Activated CD8-positive, alpha-beta T cell treated with anti-CD3 and anti-CD28 coated beads for 36 hours (primary cell): ENCODE measurements around the gene EIF1AX. TPM values are rescaled to one million over a fixed set of nuclear protein-coding genes. Genes with fewer than 3 reads are reported as not detected.

ENCODE experiments used
- ATAC-seq: fragments of 200-7000 bp; cut with Tn5 transposase; one replicate; pipeline ENCODE4 v1.10.0; 2021; ENCODE audit warnings: mild to moderate bottlenecking, moderate library complexity
- CTCF ChIA-PET: fragments of 350-600 bp; sonication (Branson Sonifier 250); formaldehyde crosslinking; loops from one replicate; lab custom pipeline; 2021; ENCODE audit warnings: antibody characterized with exemption; lab: Charles Lee
- POLR2A ChIA-PET: fragments of 350-600 bp; sonication (Branson Sonifier 250); formaldehyde crosslinking; loops from one replicate; lab custom pipeline; 2021; ENCODE audit warnings: antibody characterized with exemption; lab: Charles Lee
- DNase-seq: peaks from one replicate; pipeline ENCODE4 v3.0.0-alpha.2; 2020
- H3K27ac Mint-ChIP-seq: one replicate; pipeline ENCODE4 v1.8.0; 2021; ENCODE audit warnings: mild to moderate bottlenecking, mixed read lengths
- H3K27me3 Mint-ChIP-seq: one replicate; pipeline ENCODE4 v1.8.0; 2021; ENCODE audit warnings: mixed read lengths
- H3K36me3 Mint-ChIP-seq: one replicate; pipeline ENCODE4 v1.8.0; 2021; ENCODE audit warnings: low read depth, mixed read lengths
- H3K4me1 Mint-ChIP-seq: one replicate; pipeline ENCODE4 v1.8.0; 2021; ENCODE audit warnings: low read depth, mixed read lengths
- H3K4me3 Mint-ChIP-seq: one replicate; pipeline ENCODE4 v1.8.0; 2021; ENCODE audit warnings: mild to moderate bottlenecking, moderate library complexity, mixed read lengths
- H3K9me3 Mint-ChIP-seq: one replicate; pipeline ENCODE4 v1.8.0; 2021; ENCODE audit warnings: mixed read lengths
- CTCF ChIP-seq: fragments of 200-600 bp; IDR thresholded peaks from one replicate; pipeline ENCODE4 v1.8.0; 2022; ENCODE audit warnings: antibody characterized with exemption, mild to moderate bottlenecking
- intact Hi-C: fragments of 100-400 bp; cut with micrococcal nuclease; formaldehyde crosslinking; loops from one replicate; pipeline ENCODE4 v1.10.0; 2022
- total RNA-seq, 2 experiments: library from RNA; stranded (reverse); gene quantifications; one replicate each; pipeline ENCODE4 v1.2.3, GENCODE V29; 2021

The EIF1AX gene
- total RNA-seq, 2 experiments from 2014 or later: 138 to 147 TPM

- TF ChIP-seq CTCF: no peak
- CTCF ChIA-PET: no interaction called here
Measured at GRCh38 chrX:20149326-20149725, 7.7 kb upstream of the EIF1AX start.

GRCh38 chrX:20147561-20147960, 5.9 kb upstream of the EIF1AX start:
- Mint-ChIP-seq H3K36me3 (peaks cover 20% of the 10 kb centered on the region), H3K4me1 (peaks cover 17% of the 10 kb centered on the region), H3K27ac (no peak overlapping the region), H3K4me3 (no peak overlapping the region), H3K27me3 (no peaks in the 10 kb centered on the region), H3K9me3 (no peaks in the 10 kb centered on the region)
- no peak for ATAC-seq
- TF ChIP-seq CTCF: no peak
- no peak for DNase-seq
- intact Hi-C loops: loop anchor here (10.0 kb wide), 1 partner anchor 107 kb away; no protein-coding TSS in a partner anchor
- POLR2A ChIA-PET: no interaction called here
- CTCF ChIA-PET: no interaction called here

More at GRCh38 chrX:20149326-20149725, 7.7 kb upstream of the EIF1AX start:
- H3K27ac Mint-ChIP-seq: no peak overlapping the region
- H3K9me3 Mint-ChIP-seq: no peaks in the 10 kb centered on the region
- no peak overlapping the region for H3K4me3 Mint-ChIP-seq
- no peaks in the 10 kb centered on the region for H3K27me3 Mint-ChIP-seq
- POLR2A ChIA-PET: no interaction called here
- H3K36me3 Mint-ChIP-seq: peaks cover 25% of the 10 kb centered on the region
- no peak for ATAC-seq
- intact Hi-C loops: loop anchor here (10.0 kb wide), 1 partner anchor 105 kb away; no protein-coding TSS in a partner anchor
- DNase-seq: no peak
- peaks cover 7% of the 10 kb centered on the region for H3K4me1 Mint-ChIP-seq

- Mint-ChIP-seq H3K4me3 (no peak overlapping the region), H3K9me3 (no peaks in the 10 kb centered on the region), H3K4me1 (peaks cover 22% of the 10 kb centered on the region), H3K27ac (peak overlapping the region; percentile 40), H3K27me3 (no peaks in the 10 kb centered on the region), H3K36me3 (peaks cover 15% of the 10 kb centered on the region)
- ChIA-PET CTCF (no interaction called here), POLR2A (no interaction called here)
- TF ChIP-seq CTCF: no peak
- DNase-seq (peak; percentile 21), ATAC-seq (no peak)
- intact Hi-C loops: loop anchor here (10.0 kb wide), 1 partner anchor 110 kb away; no protein-coding TSS in a partner anchor
Measured at GRCh38 chrX:20144491-20144890, 2.9 kb upstream of the EIF1AX start.

GRCh38 chrX:20143561-20143960, 1.9 kb upstream of the EIF1AX start:
- H3K4me1 Mint-ChIP-seq: peaks cover 28% of the 10 kb centered on the region
- peaks cover 16% of the 10 kb centered on the region for H3K36me3 Mint-ChIP-seq
- CTCF ChIA-PET: no interaction called here
- intact Hi-C loops: loop anchor here (10.0 kb wide), 1 partner anchor 111 kb away; no protein-coding TSS in a partner anchor
- TF ChIP-seq CTCF: no peak
- DNase-seq (no peak), ATAC-seq (no peak)
- H3K4me3 Mint-ChIP-seq: no peak overlapping the region
- no peak overlapping the region for H3K27ac Mint-ChIP-seq
- H3K27me3 Mint-ChIP-seq: no peaks in the 10 kb centered on the region
- POLR2A ChIA-PET: interaction anchor here (0.6 to 1.4 kb wide), 2 partner anchors 10 to 38 kb away, joined by 3 to 5 read pairs; no protein-coding TSS in a partner anchor
- H3K9me3 Mint-ChIP-seq: no peaks in the 10 kb centered on the region

GRCh38 chrX:20143111-20143510, 1.5 kb upstream of the EIF1AX start:
- Mint-ChIP-seq H3K27me3 (no peaks in the 10 kb centered on the region), H3K9me3 (no peaks in the 10 kb centered on the region), H3K4me1 (peaks cover 28% of the 10 kb centered on the region), H3K36me3 (peaks cover 16% of the 10 kb centered on the region), H3K4me3 (peak overlapping the region; percentile 67), H3K27ac (peak overlapping the region; percentile 47)
- ATAC-seq: no peak
- DNase-seq: no peak
- POLR2A ChIA-PET: interaction anchor here (0.6 to 1.4 kb wide), 2 partner anchors 11 to 38 kb away, joined by 3 to 5 read pairs; no protein-coding TSS in a partner anchor
- CTCF ChIA-PET: no interaction called here
- TF ChIP-seq CTCF: no peak
- intact Hi-C loops: loop anchor here (10.0 kb wide), 1 partner anchor 112 kb away; no protein-coding TSS in a partner anchor
